Measurements from ENCODE around the gene IRGC.
"Not testable (repeated sequence)": the region's sequence is repeated elsewhere in the genome, so short reads cannot be mapped to it uniquely, and the experiment has no call there.

Gene IRGC, protein sequence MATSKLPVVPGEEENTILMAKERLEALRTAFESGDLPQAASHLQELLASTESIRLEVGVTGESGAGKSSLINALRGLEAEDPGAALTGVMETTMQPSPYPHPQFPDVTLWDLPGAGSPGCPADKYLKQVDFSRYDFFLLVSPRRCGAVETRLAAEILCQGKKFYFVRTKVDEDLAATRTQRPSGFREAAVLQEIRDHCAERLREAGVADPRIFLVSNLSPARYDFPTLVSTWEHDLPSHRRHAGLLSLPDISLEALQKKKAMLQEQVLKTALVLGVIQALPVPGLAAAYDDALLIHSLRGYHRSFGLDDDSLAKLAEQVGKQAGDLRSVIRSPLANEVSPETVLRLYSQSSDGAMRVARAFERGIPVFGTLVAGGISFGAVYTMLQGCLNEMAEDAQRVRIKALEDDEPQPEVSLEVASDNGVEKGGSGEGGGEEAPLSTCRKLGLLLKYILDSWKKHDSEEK

DNA sequence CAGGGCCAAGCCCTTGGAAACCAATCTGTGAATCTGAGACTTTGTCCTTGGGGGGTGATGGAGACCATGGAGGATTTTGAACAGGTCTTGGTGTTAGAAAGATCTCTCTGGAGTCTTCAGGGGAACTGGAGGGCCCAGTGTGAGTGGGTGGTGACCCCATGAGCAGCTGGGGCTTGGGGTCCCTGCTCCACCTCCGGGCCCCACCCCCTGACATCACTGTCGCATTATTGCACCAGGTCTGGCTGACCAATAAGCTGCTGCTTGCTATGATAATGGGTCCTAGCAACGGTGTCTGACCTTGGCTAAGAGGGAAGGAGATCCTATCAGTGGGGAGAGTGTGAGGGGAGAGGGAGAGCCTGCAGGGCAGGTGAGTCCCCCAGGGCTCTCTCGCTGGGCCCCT, at the start of gene IRGC:
Gene IRGC (plus strand): TSS at position 301 of the 400 bp plus-strand sequence. CDS start 2,483 bp downstream, outside the sequence.
- DNase-seq: no peak

DNA sequence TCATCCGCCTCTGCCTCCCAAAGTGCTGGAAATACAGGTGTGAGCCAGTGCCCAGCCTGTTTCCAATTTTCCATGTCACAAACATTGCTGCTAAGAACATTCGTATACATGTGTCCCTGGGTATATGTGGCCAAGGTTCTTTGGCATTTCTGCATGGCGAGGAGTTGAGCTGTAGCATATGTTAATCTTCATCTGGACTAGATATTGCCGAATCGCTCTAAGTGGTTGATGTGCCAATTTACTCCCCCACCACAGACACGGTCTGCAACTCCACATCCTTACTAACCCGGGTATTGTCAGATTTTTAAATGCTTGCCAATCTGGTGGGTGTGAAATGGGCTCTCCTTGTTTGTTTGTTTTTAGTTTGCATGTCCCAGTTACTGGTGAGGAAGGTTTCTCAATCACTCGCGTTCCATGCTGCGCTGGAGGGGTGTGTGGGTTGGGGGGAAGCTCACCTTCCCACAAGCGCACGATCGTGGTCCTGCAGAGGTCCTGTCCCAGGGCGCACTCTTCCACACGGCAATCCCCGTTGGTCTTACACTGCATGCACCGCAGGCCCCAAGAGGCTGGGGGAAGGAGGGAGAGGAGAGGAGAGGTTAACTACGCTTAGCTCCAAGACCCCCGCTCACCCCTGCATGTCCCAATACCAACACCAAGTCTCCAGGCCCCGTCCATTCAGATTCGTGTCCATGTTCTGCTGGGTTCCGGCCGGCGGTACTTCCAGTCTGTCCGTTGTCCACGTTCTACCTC, 48.6 kb upstream of the IRGC start:
- DNase-seq: no peak

DNA sequence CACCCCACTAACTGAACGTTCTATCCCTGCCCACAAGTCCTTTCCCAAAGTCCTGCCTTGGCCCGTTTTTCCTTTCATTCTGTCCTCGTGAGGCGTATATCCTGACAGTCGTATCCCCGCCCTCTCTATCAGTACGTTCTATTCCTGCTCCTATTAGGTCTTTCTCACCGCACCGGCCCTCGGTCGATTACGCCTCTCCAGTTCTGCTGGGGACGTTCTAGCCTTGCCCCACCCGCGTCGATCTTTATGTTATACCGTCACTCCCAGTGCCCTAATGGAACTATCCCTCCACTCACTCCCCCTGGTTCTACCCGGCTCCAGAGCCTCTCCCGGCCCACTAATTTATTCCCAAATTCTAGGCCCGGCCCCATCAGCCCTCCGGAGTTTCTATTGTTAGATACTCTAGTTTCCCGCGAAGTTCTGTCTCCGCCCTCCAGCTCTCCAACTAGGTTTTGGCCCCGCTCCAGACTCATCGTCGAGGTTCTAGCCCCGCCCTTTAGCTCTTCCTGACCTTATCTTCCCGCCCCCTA, 47.9 kb upstream of the IRGC start:
- no peak for DNase-seq

DNA sequence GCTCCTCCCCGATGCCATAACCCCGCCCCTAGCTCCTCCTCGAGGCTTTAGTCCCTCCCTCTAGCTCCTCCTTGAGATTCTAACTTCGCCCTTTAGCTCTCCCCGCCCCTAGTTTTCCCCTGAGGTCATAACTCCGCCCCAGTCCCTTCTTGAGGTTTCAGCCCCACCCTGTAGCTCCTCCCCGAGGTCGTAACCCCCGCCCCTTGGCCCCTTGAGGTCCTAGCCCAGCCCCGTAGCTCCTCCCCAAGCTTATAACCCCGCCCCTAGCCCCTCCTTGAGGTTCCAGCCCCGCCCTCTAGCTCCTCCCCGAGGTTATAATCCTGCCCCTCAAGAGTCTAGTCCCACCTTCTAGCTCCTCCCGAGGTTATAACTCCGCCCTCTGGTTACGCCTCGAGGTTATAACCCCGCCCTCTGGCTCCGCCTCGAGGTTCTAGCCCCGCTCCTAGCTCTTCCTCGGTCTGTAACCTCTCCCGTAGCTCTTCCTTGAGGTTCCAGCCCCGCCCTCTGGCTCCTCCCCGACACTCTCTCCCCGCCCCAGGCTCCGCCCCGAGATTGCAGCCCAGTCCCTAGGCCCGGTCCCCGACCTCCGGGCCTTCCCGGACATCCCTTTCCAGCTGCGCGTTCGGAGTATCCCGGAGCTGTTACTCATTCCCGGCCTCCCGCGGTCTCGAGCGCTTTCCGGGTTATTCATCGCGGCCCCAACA, 47.3 kb upstream of the IRGC start:
- DNase-seq: peak; percentile 92

DNA sequence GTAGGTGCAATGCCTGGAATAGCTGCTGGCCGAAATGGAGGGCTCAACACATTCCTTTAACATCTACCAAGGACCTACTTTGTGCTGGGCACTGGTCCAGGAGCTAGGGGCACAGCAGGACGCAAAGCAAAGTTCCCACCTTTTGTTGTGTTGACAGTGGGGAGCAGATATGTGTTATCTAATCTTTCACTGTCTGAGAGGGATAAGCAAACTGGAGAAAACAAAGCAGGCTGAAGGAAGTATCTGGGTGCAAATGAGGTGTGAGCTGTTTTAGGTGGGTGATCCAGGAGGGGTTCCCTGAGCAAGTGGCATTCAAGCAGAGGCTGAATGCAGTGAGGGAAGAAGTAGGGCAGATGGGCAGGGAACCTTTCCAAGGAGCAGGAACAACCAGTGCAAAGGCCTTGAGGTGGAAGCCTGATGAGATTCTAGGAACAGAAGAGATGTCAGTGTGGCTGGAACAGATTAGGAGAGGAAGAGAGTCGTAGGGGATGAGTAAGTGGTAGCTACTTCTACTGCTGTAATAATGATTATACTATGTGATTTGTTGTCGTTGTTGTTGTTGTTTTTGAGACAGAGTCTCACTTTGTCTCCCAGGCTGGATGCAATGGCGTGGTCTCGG, 43.7 kb upstream of the IRGC start:
- no peak for DNase-seq

DNA sequence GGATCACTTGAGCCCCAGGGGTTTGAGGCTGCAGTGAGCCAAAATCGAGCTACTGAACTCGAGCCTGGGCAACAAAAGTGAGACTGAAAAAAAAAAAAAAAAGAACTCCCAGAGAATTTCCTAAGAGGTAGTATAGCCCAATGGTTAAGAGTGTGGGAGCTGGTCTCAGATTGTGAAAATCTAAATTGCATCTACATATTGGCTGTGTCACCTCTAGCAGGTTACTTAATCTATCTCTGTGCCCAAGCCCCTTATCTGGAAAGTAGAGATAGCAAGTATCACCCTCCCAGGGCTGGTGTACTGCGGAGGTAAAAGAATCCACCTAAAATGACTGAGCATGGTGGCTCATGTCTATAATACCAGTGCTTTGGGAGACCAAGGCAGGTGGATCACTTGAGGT, 42.2 kb upstream of the IRGC start:
- DNase-seq: no peak

DNA sequence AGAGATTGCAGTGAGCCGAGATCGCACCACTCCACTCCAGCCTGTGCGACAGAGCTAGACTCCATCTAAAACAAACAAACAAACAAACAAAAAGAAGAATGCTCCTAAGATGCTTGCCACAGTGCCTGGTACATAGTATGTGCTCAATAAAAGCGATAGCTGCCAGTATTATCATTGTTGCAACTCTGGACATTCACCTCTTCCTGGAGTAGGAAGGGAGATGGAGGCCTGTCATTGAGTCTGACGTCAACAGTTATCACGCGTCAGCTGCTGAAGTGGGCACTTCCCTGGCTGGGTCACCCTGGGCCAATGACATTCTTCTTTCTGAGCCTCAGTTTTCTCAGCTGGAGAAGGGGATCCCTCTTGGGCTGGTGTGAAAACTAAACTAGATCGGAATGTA, 41.7 kb upstream of the IRGC start:
- DNase-seq: no peak

DNA sequence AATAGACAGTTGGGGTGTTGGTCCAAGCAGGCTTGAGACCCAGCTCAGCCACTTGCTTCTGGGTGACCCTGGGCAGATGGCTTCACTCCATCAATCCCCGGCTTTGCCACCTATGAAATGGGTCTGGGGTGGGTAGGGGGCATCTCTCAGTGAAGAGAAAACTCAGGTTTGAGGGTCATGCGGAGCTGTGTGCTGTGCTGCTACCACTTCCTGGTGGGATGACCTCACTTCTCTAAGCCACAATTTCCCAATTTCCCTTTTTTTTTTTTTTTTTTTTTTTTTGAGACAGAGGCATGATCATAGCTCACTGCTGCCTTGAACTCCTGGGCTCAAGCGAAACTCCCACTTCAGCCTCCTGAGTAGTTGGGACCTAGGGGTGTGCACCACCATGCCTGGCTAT, 41.3 kb upstream of the IRGC start:
- DNase-seq: no peak

DNA sequence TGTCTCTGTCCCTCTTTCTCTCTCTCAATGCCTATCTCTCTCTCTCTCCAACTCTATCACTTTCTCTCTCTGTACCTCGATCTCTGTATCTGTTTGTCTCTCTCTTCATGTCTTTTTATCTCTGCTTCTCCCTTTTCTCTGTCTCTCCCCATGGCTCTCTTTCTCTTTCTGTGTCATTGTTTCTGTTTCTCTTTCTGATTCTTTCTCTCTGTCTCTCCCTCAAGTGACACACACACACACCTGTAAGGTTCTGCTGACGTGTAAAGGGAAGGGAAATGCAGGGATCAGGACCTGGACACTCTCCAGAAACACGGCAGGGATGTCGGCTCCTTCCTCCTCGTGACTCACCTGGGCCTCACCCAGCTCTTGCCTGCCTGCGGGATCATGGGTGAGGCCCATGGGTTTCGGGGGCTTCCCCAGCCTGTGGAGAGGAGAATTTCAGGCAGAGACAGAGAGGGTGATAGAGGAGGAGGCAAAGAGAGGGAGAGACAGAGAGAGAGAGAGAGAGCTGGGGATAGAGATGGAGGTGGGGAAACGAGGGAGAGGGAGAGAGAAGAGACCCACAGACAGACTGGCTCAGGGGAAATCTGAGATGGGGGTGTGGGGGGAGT, 40.5 kb upstream of the IRGC start:
- DNase-seq: no peak

DNA sequence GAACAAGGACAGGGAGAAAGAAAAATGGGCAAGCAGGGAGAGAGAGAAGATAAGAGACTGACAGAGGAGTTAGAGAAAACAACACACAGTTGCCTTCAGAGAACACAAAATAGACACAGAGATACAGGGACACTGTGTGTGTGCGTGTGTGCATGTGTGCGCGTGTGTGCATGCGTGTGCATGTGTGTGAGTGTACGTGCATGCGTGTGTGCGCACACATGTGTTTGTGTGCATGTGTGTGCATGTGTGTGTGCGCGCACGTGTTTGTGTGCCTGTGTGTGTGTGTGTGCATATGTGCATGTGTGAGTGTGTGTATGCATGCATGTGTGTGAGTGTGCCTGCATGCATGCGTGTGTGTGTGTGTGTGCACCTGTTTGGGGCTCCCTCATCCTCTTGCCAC, 40.0 kb upstream of the IRGC start:
- DNase-seq: no peak

DNA sequence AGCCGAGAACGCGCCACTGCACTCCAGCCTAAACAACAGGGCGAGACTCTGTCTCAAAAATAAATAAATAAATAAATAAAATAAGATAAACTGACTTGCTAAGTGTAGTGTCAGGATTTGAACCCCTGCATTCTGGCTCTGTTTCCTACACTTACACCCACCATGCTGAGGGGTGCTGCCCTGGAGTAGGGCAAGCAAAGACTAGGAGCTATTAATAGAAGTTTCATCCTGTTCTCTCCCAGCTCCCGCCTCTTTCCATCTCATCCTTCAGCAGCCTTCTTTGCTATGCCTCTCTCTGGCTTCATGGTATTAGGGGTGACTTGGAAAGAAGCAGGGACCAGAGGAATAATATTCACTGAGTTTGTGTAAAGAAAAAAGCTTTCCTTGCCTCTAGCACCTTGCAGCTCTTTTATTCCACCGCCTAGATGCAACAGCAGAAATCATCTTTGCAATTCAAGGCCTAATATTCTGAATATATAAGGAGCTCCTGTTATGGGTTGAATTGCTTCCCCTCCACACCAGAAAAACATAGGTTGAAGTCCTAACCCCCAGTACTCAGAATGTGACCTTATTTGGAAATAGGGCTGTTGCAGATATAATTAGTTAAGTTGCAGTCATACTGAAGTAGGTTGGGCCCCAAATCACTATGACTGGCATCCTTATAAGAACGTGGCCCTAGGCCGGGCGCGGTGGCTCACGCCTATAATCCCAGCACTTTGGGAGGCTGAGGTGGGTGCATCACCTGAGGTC, 37.2 kb upstream of the IRGC start:
- no peak for DNase-seq

DNA sequence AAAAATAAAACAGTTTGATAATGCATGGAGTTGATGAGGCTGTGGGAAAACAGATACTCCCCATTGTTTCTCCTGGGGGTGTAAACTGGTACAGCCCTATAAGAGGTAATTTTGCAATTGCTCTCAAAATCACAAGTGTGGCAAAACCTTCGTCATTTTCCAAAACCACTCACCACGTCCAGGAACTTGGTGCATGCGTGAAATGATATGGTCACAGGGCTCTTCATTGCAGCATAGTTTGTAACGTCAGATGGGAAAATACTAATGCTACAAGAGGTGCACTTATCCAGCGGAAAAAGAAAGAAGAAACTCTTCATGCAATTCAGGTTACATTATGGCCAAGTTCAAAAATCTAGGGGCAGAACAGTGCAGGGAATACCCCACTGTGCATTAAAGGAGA, 34.1 kb upstream of the IRGC start:
- DNase-seq: no peak

DNA sequence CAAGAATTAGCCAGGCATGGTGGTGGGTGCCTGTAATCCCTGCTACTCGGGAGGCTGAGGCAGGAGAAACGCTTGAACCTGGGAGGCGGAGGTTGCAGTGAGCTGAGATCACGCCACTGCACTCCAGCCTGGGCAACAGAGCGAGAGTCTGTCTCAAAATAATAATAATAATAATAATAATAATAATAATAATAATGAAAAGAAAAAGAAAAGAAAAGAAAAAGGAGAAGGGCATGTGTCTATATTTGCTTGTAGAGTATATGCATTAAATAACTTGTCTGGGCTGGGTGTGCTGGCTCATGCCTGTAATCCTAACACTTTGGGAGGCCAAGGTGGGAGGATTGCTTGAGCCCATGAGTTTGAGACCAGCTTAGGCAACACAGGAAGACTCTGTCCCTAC, 33.6 kb upstream of the IRGC start:
- DNase-seq: not testable (repeated sequence)

DNA sequence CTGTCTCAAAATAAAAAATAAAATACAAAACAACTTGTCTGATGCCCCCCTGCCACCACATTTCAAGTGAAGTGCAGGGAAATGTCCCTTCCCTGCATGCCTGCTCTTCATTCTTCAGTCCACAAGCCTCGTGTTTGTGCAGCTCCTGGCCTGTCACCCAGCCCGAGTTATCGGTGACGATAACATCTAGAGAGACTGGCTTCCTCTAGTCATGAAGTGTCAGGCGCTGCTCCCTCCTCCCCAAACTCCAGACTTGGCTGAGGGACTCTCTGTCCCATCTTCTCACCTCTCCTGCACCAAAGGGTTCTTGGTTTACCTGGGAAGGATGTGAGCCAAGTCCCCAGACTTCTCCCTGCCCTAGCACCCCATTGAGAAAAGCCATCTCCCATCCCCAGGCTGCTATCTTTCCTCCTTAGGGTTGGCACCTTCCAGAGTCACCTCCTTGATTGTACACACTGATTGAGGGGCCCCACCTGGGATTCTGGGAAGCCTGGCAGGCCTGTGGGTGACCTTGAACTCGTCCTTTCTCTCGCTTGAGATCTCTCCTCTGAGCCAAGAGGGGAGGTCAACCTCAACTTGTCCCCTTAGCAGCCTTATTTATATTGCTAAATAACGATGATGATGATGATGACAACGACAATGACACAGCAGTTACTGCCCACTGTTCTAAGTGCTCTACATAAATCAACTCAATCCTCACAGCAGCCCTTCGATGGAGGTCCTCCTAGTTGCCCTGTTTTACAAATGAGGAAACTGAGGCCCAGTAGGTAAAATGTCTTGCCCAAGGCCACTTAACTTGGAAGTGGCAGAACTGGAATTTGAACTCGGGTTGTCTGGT, 32.8 kb upstream of the IRGC start:
- no peak for DNase-seq

DNA sequence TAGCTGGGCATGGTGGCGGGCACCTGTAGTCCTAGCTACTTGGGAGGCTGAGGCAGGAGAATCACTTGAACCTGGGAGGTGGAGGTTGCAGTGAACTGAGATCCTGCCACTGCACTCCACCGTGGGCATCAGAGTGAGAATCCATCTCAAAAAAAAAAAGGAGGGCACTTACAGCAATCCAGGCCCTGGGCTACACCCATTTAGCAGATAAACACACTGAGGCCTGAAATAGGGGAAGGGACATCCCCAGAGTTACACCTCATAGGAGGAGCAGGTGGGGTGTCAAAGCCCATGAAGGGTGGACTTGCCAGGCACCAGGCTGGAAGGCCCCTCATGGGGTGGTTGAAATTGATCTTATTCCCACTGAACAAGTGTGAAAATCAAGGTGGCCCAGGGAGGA, 32.0 kb upstream of the IRGC start:
- DNase-seq: no peak

DNA sequence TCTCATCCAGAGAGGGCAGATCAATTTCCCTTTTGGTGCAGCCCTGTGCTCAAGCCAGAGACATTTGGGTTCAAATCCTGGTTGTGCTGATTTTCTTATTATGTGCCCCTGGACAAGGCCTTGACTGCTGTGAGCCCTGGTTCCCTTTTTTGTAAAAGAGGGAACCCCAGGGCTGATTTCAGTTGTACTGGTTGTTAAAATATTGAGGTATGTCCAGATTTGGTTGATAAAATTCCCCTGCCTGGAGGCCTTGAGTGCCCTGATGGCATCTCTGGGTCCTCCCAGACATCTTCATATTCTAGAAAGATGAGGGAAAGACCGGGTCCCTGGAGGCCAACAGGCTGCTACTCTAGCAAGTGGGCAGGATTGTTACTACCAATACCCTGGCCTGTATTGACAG, 31.6 kb upstream of the IRGC start:
- no peak for DNase-seq

DNA sequence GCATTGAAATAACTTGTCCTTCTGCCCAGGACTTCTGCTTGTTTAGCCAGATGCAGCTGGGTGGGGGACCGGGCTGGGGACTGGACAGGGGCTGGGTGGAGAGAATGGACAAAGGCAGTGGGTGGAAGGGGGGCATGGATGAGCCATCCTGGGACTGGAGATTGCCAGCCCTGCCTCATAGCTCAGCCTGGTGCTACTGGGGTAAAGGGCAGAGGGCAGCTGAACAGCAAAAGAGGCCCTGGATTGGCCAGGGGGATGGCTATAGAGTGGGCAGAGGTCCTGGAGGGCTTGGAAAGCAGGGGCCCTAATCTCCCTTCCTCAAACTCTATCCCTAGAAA, 28.2 kb upstream of the IRGC start:
- DNase-seq: no peak

DNA sequence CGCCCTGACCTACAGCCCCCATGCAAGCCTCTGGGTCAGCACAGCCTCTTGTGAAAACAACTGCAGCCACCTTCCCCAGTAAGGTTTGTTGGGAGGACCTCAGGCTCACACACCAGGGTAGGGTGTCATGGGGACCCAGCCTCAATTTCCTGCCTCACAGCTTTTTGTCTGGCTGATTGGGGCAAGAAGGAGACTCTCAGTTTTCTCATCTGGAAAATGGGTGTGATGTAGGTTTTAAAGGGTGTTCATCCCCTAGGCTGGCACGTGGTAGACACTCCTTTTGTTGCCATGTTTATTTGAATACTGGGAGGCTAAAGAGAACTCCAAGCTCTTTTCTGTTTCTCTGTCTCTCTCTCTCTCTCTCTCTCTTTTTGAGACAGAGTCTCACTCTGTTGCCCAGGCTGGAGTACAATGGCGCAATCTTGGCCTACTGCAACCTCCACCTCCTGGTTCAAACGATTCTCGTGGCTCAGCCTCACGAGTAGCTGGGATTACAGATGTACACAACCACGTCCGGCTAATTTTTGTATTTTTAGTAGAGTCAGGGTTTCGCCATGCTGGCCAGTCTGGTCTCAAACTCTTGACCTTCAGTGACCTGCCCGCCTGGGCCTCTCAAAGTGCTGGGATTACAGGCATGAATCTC, 27.7 kb upstream of the IRGC start:
- DNase-seq: no peak

DNA sequence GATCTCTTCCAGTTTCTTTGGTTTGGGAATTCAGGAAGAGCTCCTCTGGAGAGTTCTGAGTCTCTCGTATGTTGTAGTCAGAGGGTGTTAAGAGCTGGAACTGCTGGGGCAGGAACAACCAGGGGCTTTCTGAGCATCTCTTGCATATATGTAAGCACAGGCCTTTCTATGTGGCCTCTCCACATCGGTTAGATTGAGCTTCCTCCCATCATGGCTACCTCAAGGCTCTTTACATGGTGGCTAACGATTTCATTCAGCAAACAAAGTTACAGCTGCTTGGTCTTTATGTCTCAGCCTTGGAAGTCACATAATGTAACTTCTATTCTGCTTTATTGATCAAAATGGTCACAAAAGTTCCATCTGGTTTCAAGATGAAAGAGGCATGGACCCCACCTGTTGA, 25.4 kb upstream of the IRGC start:
- no peak for DNase-seq

DNA sequence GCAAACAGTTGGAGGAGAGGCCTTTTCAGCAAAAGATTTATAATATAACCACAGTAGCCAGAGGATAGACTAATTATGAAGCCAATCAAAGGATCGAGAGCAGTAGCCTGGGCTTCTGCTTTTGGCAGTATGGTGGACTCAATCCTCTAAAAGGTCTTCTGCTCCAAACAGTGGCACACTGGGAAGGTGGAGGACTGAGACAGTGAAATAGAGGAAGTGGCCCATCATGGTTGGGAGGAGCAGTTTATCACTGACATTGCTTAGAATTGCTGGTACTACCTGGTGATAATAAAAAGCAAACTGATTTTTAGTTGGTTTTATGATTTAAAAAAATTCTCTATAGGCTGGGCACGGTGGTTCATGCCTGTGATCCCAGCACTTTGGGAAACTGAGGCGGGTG, 25.0 kb upstream of the IRGC start:
- no peak for DNase-seq
